Transverse colon (tissue), 3 donors: Measurements from ENCODE around the gene NCF1.
"Not testable (repeated sequence)": the region's sequence is repeated elsewhere in the genome, so short reads cannot be mapped to it uniquely, and the experiment has no call there.

Experiments
- CTCF ChIP-seq, 5 experiments: fragments of 200-600 bp in 3 of 5; fragments of 450-650 bp in 2 of 5; sonication (generic) in 3 of 5; IDR thresholded peaks; 1 replicate in 2 of 5; 2 replicates in 3 of 5; pipeline ENCODE4 v1.5.1; 2016 to 2017; ENCODE audit warnings: antibody characterized with exemption in 5 of 5, inconsistent platforms in 3 of 5, mild to moderate bottlenecking in 2 of 5, moderate library complexity in 1 of 5
- POLR2A ChIP-seq: fragments of 450-650 bp; IDR thresholded peaks from one replicate; pipeline ENCODE4 v1.6.1; 2016; ENCODE audit warnings: antibody characterized with exemption, mild to moderate bottlenecking, moderate library complexity

GRCh38 chr7:74781746-74782145 is 7.9 kb downstream of the NCF1 start:
- TF ChIP-seq POLR2A; CTCF (IDR thresholded peaks at IDR 0.05): not testable (repeated sequence)
